ENCODE data around the gene UBE2L3. TPM values are rescaled to one million over a fixed set of nuclear protein-coding genes. Genes with fewer than 3 reads are reported as not detected.
"Not testable (repeated sequence)": the region's sequence is repeated elsewhere in the genome, so short reads cannot be mapped to it uniquely, and the experiment has no call there.

The UBE2L3 gene
- total RNA-seq, 2 donors from 2014 or later: 86.3 to 114 TPM

GRCh38 chr22:21599053-21599893 is 31.8 kb downstream of the UBE2L3 start:
- H3K27ac Mint-ChIP-seq: peak overlapping the region; percentile 71 to 79
- peaks cover 20% of the 10 kb centered on the region for H3K36me3 Mint-ChIP-seq
- H3K4me1 Mint-ChIP-seq (ENCODE audit: low read depth in 2 of 2): peaks cover 45 to 46% of the 10 kb centered on the region in 2 donors
- DNase-seq (ENCODE audit: low spot score) (no peak), ATAC-seq (no peak)
- H3K4me3 Mint-ChIP-seq: peak overlapping the region; percentile 55
- no peaks in the 10 kb centered on the region for H3K9me3 Mint-ChIP-seq
- no peaks in the 10 kb centered on the region for H3K27me3 Mint-ChIP-seq

DNA sequence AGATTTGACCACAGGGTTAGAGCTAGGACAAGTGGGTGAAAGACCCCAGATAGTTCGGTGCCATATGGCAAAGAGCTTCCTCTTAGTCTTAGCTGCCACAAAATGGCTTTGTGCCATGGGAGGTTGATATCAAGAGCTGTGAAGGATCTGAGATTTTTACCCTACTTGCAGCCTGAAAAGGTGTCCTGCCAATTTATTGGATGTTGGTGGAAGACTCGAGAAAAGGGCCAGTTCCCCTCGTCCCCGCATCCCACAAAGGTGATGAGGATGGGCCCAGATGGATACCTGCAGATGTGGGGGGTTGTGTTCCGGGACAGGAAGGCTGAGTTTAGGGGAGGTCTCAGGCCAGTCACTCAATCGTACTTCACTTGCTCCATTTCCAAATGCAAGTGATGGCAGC is 35.1 kb downstream of the UBE2L3 start:
- DNase-seq (ENCODE audit: low spot score): no peak
- no peaks in the 10 kb centered on the region for H3K9me3 Mint-ChIP-seq
- H3K4me3 Mint-ChIP-seq: no peak overlapping the region
- H3K36me3 Mint-ChIP-seq: peaks cover 16% of the 10 kb centered on the region
- H3K27ac Mint-ChIP-seq: peak overlapping the region; percentile 26 to 44
- peaks cover 51 to 56% of the 10 kb centered on the region in 2 donors for H3K4me1 Mint-ChIP-seq (ENCODE audit: low read depth in 2 of 2)
- H3K27me3 Mint-ChIP-seq: no peaks in the 10 kb centered on the region
- ATAC-seq: no peak

- Mint-ChIP-seq H3K9me3 (no peaks in the 10 kb centered on the region), H3K36me3 (peaks cover 9% of the 10 kb centered on the region), H3K27ac (no peak overlapping the region), H3K4me3 (no peak overlapping the region), H3K27me3 (no peaks in the 10 kb centered on the region), H3K4me1 (ENCODE audit: low read depth in 2 of 2) (peaks cover 46 to 57% of the 10 kb centered on the region in 2 donors)
- DNase-seq (ENCODE audit: low spot score) (no peak), ATAC-seq (no peak)
Measured at GRCh38 chr22:21603973-21604372, 36.5 kb downstream of the UBE2L3 start.

- no peak overlapping the region for H3K4me3 Mint-ChIP-seq
- no peak for DNase-seq (ENCODE audit: low spot score)
- H3K27ac Mint-ChIP-seq: peak overlapping the region; percentile 31 to 62
- H3K36me3 Mint-ChIP-seq: peaks cover 1% of the 10 kb centered on the region
- peak; percentile 18 to 48 for ATAC-seq
- no peaks in the 10 kb centered on the region for H3K9me3 Mint-ChIP-seq
- peaks cover 46 to 52% of the 10 kb centered on the region in 2 donors for H3K4me1 Mint-ChIP-seq (ENCODE audit: low read depth in 2 of 2)
- no peaks in the 10 kb centered on the region for H3K27me3 Mint-ChIP-seq
Measured at GRCh38 chr22:21605887-21606564, 38.5 kb downstream of the UBE2L3 start.

DNA sequence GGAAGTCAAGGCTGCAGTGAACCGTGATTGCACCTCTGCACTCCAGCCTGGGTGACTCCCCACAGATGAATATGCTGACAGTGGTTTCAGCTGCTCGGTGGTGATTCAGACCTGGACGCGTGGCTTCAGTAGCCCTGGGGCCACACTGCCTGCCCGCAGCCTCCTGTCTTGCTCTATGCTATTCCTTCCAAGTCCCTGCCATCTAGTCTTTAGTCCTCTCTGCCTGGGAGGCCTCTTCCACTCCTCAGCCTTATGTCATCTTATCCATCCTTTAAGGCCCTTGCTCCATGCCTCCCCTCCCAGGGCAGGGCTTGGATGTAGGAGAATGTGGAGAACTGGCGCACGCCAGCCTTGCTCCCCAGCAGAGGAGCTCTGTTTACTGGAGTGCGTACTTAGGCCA is 39.3 kb downstream of the UBE2L3 start:
- Mint-ChIP-seq H3K27ac (peak overlapping the region; percentile 31 to 62), H3K9me3 (no peaks in the 10 kb centered on the region), H3K4me1 (ENCODE audit: low read depth in 2 of 2) (peaks cover 50 to 57% of the 10 kb centered on the region in 2 donors), H3K27me3 (no peaks in the 10 kb centered on the region), H3K4me3 (peak overlapping the region; percentile 34), H3K36me3 (peaks cover 4% of the 10 kb centered on the region)
- ATAC-seq: peak; percentile 70 to 84
- no peak for DNase-seq (ENCODE audit: low spot score)

GRCh38 chr22:21609556-21610157 is 42.1 kb downstream of the UBE2L3 start:
- H3K27me3 Mint-ChIP-seq; DNase-seq (ENCODE audit: low spot score); H3K4me3 Mint-ChIP-seq; ATAC-seq; H3K36me3 Mint-ChIP-seq; H3K9me3 Mint-ChIP-seq: not testable (repeated sequence)
- Mint-ChIP-seq H3K27ac (peak overlapping the region; percentile 30 to 60), H3K4me1 (ENCODE audit: low read depth in 2 of 2) (peaks cover 44 to 57% of the 10 kb centered on the region in 2 donors)

DNA sequence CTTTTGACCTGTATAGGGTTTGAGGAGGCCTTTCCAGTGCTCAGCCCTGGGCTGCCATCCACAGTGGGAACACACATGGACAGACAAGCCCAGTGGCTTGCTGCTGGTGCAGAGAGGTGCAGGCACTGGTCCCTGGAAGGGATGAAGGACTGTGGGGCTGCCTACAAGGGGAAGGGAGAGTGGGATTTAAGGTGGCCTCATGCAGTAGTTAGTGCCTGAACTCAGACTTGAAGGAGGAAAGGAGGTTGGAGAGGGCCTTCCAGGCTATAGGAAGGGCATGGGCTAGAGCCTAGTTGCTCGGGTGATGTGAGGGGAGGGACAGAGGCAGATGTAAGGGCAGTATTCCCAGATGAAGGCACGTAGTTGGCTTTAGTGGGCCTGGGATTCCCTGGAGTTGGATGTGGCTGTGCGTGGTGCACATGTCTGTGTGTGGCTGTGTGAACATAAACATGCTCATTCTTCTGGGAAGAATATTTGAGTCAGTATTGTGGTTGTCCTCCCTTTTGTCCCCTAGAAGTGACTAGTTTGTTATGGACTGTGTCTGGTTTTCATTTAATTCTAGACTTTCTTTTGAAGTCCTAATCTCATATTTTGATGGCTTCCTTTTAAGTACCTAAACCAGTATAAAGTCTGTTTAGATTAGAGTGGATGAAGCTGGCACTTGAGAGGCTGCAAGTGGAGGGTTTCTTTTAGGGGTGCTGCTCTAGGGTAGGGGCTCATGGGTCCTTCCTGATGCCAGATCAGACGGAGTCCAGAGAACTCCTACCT is 43.9 kb downstream of the UBE2L3 start:
- H3K36me3 Mint-ChIP-seq: peaks cover 10% of the 10 kb centered on the region
- no peak for ATAC-seq
- no peak overlapping the region for H3K4me3 Mint-ChIP-seq
- H3K9me3 Mint-ChIP-seq: no peaks in the 10 kb centered on the region
- no peaks in the 10 kb centered on the region for H3K27me3 Mint-ChIP-seq
- peaks cover 36 to 49% of the 10 kb centered on the region in 2 donors for H3K4me1 Mint-ChIP-seq (ENCODE audit: low read depth in 2 of 2)
- DNase-seq (ENCODE audit: low spot score): no peak
- H3K27ac Mint-ChIP-seq: peak overlapping the region; percentile 15 to 60

DNA sequence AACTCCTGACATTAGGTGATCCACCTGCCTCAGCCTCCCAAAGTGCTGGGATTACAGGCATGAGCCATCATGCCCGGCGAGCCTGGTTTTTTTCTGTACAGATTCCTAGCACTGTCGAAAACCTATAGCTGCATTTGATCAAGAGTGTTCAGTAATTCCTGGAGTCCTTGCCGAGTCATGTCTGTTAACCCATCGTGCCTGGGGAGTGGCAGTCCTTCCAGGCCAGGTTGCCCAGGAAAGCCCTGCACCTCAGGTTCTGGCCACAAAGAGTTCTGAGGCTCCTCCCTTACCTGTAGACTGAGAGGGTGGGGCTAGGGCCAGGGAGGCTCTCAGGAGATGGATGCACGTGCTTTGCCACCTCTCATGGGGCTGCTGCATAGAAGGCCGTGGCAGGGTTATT is 45.3 kb downstream of the UBE2L3 start:
- H3K36me3 Mint-ChIP-seq: peaks cover 10% of the 10 kb centered on the region
- H3K4me3 Mint-ChIP-seq: no peak overlapping the region
- H3K9me3 Mint-ChIP-seq: no peaks in the 10 kb centered on the region
- H3K27ac Mint-ChIP-seq: peak overlapping the region in 1 of 2 donors; percentile 35
- no peaks in the 10 kb centered on the region for H3K27me3 Mint-ChIP-seq
- H3K4me1 Mint-ChIP-seq (ENCODE audit: low read depth in 2 of 2): peaks cover 26 to 40% of the 10 kb centered on the region in 2 donors
- no peak for DNase-seq (ENCODE audit: low spot score)
- ATAC-seq: no peak

DNA sequence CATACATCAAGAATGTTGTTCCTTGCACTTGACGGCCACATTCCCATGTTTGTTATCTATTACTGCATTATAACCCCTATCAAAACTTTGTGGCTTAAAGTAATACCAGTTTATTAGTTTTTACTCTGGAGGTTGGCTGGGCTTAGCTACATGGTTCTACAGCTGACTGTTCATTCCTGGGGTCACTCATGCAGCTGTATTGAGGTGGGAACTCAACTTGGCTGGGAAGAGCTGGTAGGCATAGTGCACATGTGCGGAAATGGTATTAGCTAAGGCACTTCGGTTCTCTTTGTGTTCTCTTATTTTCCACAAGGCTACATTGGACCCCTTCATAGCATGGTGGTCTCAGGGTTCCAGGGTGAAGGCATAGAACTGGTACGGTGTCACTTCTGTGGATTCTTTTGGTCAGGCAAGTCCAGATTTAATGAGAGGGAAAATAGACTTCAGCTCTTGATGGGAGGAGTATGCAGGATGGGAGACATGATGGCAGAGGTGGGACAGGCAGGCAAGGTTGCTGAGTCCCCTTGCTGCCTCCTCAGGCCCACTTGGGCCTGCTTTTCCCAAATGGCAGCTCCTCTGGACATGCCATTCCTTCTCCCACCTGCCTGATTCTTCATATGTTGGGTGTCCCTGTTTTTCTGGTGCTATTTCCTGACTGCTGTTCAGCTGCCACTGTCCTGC is 46.2 kb downstream of the UBE2L3 start:
- H3K4me3 Mint-ChIP-seq: no peak overlapping the region
- ATAC-seq: no peak
- peaks cover 10% of the 10 kb centered on the region for H3K36me3 Mint-ChIP-seq
- no peaks in the 10 kb centered on the region for H3K9me3 Mint-ChIP-seq
- no peaks in the 10 kb centered on the region for H3K27me3 Mint-ChIP-seq
- peak overlapping the region in 1 of 2 donors; percentile 51 for H3K27ac Mint-ChIP-seq
- no peak for DNase-seq (ENCODE audit: low spot score)
- H3K4me1 Mint-ChIP-seq (ENCODE audit: low read depth in 2 of 2): peaks cover 25 to 38% of the 10 kb centered on the region in 2 donors

DNA sequence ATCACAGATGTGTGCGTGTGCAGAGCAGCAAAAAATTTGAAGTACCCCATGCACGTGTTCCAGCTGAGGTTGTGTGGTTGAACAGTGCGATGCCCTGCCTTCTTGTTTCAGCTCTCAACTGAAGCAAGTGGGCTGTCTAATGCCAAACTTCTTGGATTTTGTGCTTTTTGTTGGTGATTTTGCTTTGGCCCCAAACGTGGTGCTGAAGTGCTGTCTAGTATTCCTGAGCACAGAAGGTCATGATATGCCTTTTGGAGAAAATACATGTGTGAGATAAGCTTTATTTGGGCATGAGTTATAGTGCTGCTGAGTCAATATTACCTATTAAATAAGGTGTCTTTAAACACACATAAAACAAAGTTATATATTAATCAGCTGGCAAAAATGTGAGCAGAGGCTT is 48.2 kb downstream of the UBE2L3 start:
- Mint-ChIP-seq H3K27me3 (no peaks in the 10 kb centered on the region), H3K36me3 (peaks cover 10% of the 10 kb centered on the region), H3K4me1 (ENCODE audit: low read depth in 2 of 2) (peaks cover 23 to 40% of the 10 kb centered on the region in 2 donors)

GRCh38 chr22:21617337-21617736 is 49.8 kb downstream of the UBE2L3 start:
- H3K4me1 Mint-ChIP-seq (ENCODE audit: low read depth in 2 of 2): peaks cover 16 to 44% of the 10 kb centered on the region in 2 donors
- H3K27ac Mint-ChIP-seq: peak overlapping the region; percentile 37 to 79
- not testable (repeated sequence) for ATAC-seq; H3K27me3 Mint-ChIP-seq; H3K4me3 Mint-ChIP-seq; H3K9me3 Mint-ChIP-seq; DNase-seq (ENCODE audit: low spot score); H3K36me3 Mint-ChIP-seq

More for the DNA sequence above, 48.2 kb downstream of the UBE2L3 start:
- Mint-ChIP-seq H3K27ac (no peak overlapping the region), H3K9me3 (no peaks in the 10 kb centered on the region), H3K4me3 (no peak overlapping the region)
- ATAC-seq (no peak), DNase-seq (ENCODE audit: low spot score) (no peak)

GRCh38 chr22:21621025-21621424 is 53.5 kb downstream of the UBE2L3 start:
- H3K9me3 Mint-ChIP-seq: no peaks in the 10 kb centered on the region
- H3K36me3 Mint-ChIP-seq: no peaks in the 10 kb centered on the region
- DNase-seq (ENCODE audit: low spot score): no peak
- no peak overlapping the region for H3K4me3 Mint-ChIP-seq
- H3K27me3 Mint-ChIP-seq: no peaks in the 10 kb centered on the region
- peaks cover 20 to 46% of the 10 kb centered on the region in 2 donors for H3K4me1 Mint-ChIP-seq (ENCODE audit: low read depth in 2 of 2)
- peak overlapping the region; percentile 51 to 75 for H3K27ac Mint-ChIP-seq
- no peak for ATAC-seq
